ENCODE measurements around the gene CLHC1. TPM values are rescaled to one million over a fixed set of nuclear protein-coding genes. Genes with fewer than 3 reads are reported as not detected.
"Not testable (repeated sequence)": the region's sequence is repeated elsewhere in the genome, so short reads cannot be mapped to it uniquely, and the experiment has no call there.

CLHC1 gene
- total RNA-seq, 1 donor from 2014 or later: 20.1 TPM

DNA sequence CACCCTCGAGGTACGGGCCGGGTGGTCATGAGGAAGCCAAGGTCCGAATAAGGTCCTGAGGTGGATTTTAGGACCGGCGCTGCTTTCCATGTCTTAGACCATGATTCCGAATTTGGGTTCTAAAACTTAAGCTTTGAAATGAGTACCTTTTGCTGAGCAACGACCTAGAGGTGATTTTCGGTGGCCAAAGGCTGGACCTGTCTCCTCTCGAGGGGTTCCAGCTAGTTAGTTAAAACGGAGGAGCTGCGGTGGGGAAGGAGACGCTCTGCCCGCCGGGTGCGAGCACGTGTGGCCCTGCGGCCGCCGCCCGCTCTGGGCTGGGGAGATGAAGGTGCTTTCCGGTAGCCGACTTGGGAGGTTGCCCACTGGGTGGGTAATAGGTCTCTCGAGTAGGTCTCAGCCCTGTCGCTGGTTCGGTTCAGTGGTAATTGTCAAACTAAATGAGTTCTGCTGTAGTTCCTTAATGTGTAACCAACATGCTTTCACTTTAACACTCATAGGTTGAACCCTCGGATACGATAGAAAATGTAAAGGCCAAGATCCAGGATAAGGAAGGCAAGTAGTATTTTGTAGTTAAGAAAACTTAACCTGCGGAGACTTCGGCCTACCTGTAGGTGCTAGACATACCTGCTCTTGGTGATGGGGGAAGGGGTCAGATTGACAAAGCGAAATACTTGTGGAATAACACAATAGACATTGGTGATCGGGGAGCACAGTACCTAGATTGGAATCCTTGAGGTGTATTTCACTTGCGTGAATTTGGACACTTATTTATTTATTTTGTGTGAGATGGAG lies 967 bp upstream of the CLHC1 start:
- no peak for DNase-seq (ENCODE audit: low spot score)

GRCh38 chr2:55231546-55232083 lies 478 bp downstream of the CLHC1 start:
- DNase-seq (ENCODE audit: low spot score): no peak

- no peak for DNase-seq (ENCODE audit: low spot score)
Observed at GRCh38 chr2:55230551-55230950, 1.5 kb downstream of the CLHC1 start.

DNA sequence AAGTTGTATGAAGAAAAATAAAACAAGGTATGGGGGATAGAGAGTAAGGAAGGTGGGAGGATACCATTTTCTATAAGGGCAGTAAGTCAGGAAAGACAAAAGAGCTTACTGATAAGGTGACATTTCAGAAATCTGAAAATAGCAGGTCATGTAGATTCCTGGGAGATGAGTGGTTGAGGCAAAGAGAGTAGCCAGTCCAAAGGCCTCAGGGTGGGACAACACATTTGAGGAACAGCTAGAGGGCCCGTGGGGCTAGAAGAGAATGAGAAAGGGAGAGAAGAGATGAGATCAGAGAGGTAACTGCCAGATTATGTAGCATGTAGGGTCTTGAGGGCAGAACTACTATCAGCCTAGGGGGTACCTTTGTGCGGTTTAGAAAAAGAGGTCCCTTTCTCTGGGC lies 2.9 kb downstream of the CLHC1 start:
- no peak for DNase-seq (ENCODE audit: low spot score)

DNA sequence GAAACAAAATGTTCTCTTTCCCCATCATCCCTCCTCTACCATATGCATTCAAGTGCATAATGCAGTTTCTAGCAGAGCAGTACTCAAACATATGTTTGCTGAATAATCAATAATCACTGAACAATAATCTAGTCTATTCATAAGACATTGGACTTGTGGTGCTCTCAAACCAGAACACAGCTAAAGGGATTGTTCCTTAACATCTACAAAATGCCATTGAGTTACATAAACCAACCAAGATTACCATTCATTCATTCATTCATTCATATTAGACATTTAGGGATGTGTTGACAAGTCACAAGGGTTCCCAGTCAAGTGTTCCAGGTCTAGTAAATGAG lies 3.9 kb downstream of the CLHC1 start:
- no peak for DNase-seq (ENCODE audit: low spot score)

- not testable (repeated sequence) for DNase-seq (ENCODE audit: low spot score)
Observed at GRCh38 chr2:55227437-55228225, 4.5 kb downstream of the CLHC1 start.

DNA sequence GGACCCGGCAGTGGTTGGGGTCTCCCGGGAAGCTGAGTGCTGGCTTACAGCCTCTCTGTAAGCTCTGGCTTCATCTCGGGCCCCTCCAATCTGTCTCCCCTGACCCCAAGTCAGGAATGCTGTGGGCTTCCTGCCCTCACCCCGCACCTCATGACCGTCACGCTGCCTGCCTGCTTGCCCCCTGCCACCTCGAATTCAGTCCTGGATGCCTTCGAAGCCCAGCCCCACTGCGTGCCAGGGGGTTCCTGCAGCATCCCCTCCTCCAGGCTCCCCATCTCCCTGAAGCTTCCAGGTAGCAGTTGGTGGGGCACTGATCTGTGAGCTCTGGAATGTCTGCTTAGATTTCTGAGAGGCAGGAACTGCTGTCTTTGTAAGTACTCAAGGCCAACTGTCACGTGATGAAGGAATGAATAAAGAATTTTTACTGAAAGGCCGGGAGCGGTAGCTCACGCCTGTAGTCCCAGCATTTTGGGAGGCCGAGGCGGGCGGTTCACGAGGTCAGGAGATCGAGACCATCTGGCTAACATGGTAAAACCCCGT lies 6.5 kb downstream of the CLHC1 start:
- DNase-seq (ENCODE audit: low spot score): no peak

- DNase-seq (ENCODE audit: low spot score): no peak
Observed at GRCh38 chr2:55224761-55225261, 7.3 kb downstream of the CLHC1 start.

GRCh38 chr2:55223958-55224760 lies 7.9 kb downstream of the CLHC1 start:
- DNase-seq (ENCODE audit: low spot score): no peak

DNA sequence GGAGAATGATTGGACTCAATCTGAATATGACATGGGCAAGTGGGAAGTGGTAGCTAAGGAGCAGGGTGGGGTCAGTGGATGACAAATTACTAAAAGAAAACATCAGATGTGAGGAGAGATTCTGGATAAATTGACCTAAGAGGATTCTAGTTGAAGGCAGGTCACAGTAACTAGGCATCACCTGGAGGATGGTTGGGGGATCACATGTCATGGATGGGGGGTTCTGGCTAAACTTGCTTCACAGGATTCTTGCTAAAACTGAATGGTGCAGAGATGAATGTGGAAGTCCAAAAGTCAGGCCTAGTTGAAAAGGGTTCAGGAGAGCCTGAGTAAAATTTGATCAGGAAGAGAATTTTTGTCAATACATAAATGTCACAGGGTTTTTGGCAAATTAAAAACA lies 18.3 kb downstream of the CLHC1 start:
- DNase-seq (ENCODE audit: low spot score): no peak

GRCh38 chr2:55204950-55205349 lies 27.1 kb downstream of the CLHC1 start:
- DNase-seq (ENCODE audit: low spot score): no peak

- no peak for DNase-seq (ENCODE audit: low spot score)
Observed at GRCh38 chr2:55204536-55204935, 27.6 kb downstream of the CLHC1 start.

- no peak for DNase-seq (ENCODE audit: low spot score)
Observed at GRCh38 chr2:55200416-55200815, 31.7 kb downstream of the CLHC1 start.

GRCh38 chr2:55196526-55196925 lies 35.6 kb downstream of the CLHC1 start:
- no peak for DNase-seq (ENCODE audit: low spot score)

GRCh38 chr2:55191888-55192287 lies 40.2 kb downstream of the CLHC1 start:
- DNase-seq (ENCODE audit: low spot score): not testable (repeated sequence)

- not testable (repeated sequence) for DNase-seq (ENCODE audit: low spot score)
Observed at GRCh38 chr2:55186837-55187236, 45.3 kb downstream of the CLHC1 start.

- DNase-seq (ENCODE audit: low spot score): no peak
Observed at GRCh38 chr2:55180374-55180773, 51.7 kb downstream of the CLHC1 start.

GRCh38 chr2:55176094-55176415 lies 56.0 kb downstream of the CLHC1 start:
- DNase-seq (ENCODE audit: low spot score): no peak

- no peak for DNase-seq (ENCODE audit: low spot score)
Observed at GRCh38 chr2:55175254-55176093, 56.6 kb downstream of the CLHC1 start.

DNA sequence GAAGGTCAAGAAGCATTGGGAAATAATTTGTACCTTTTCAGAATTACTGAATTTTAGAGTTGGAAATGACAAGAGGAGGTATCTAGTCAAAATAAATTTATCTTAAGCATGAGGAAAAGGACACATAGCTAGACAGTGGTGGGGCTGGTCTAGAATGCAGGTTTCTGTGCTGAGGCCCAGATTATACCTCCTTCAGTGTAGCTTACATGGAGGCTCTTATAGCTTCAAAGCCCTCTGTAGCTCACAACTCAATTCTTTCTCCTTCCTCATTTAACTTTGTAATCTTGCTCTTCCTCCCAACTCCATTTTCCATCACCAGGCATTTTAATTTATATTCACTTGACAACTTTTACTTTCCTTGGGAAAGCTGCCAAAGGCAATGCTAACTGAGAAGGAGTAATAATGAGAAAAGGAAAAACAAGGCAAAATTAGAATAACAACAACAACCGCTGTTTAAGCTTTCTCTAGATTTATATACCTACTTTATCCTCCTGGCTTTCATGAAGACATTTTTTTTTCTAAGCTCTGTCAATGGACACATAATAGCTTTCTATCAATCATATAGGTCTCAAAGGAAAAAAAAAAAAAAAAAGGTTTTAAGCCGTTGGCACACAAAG lies 58.5 kb downstream of the CLHC1 start:
- DNase-seq (ENCODE audit: low spot score): no peak
